Brain microvascular endothelial cell (primary cell): ENCODE results near the gene ATF7IP2.

ENCODE experiments used
- DNase-seq: peaks from one replicate; pipeline ENCODE4 v3.0.0-alpha.2; 2020
- H3K27ac ChIP-seq: fragments of 250-450 bp; sonication (Bioruptor Pico); 2 replicates; pipeline ENCODE4 v1.5.1; 2020; ENCODE audit warnings: mild to moderate bottlenecking, moderate library complexity
- H3K27me3 ChIP-seq: fragments of 250-450 bp; sonication (Bioruptor Pico); replicated peaks from 2 replicates; pipeline ENCODE4 v1.5.1; 2020; ENCODE audit warnings: mild to moderate bottlenecking
- H3K36me3 ChIP-seq: fragments of 250-450 bp; sonication (Bioruptor Pico); replicated peaks from 2 replicates; pipeline ENCODE4 v1.5.1; 2020; ENCODE audit warnings: mild to moderate bottlenecking
- H3K4me3 ChIP-seq: 2 replicates; pipeline ENCODE4 v1.5.1; 2011; ENCODE audit warnings: low read depth, mild to moderate bottlenecking, control low read depth, low read length, moderate library complexity
- CTCF ChIP-seq: IDR thresholded peaks from 2 replicates; pipeline ENCODE4 v1.5.1; 2011; ENCODE audit warnings: low read depth, mild to moderate bottlenecking, moderate library complexity, low read length, control low read depth, inconsistent platforms; ENCODE audit errors: missing control alignments
- in situ Hi-C: cut with HindIII; loops from 2 replicates; pipeline ENCODE4 v1.10.0; 2017; ENCODE audit warnings: low sequenced_read_pairs, low pct_ligation_motif_present

The ATF7IP2 gene

GRCh38 chr16:10371592-10371991 lies 14.3 kb upstream of the ATF7IP2 start:
- Histone ChIP-seq H3K27ac (no peak overlapping the region), H3K27me3 (no peaks in the 10 kb centered on the region), H3K4me3 (no peak overlapping the region), H3K36me3 (no peaks in the 10 kb centered on the region)
- in situ Hi-C loops = no loop called here
- DNase-seq = no peak
- TF ChIP-seq CTCF = no peak

- TF ChIP-seq CTCF = no peak
- no peaks in the 10 kb centered on the region for H3K36me3 ChIP-seq
Observed at GRCh38 chr16:10373556-10373955, 12.3 kb upstream of the ATF7IP2 start.

GRCh38 chr16:10376229-10376628 lies 9.6 kb upstream of the ATF7IP2 start:
- DNase-seq = no peak
- H3K27me3 ChIP-seq = no peaks in the 10 kb centered on the region
- H3K4me3 ChIP-seq = no peak overlapping the region
- TF ChIP-seq CTCF = no peak
- H3K36me3 ChIP-seq = no peaks in the 10 kb centered on the region
- no peak overlapping the region for H3K27ac ChIP-seq
- in situ Hi-C loops = no loop called here

More at GRCh38 chr16:10373556-10373955, 12.3 kb upstream of the ATF7IP2 start:
- in situ Hi-C loops = no loop called here
- Histone ChIP-seq H3K27me3 (no peaks in the 10 kb centered on the region), H3K27ac (no peak overlapping the region), H3K4me3 (no peak overlapping the region)
- no peak for DNase-seq

- in situ Hi-C loops = no loop called here
- Histone ChIP-seq H3K27me3 (no peaks in the 10 kb centered on the region), H3K27ac (no peak overlapping the region), H3K36me3 (no peaks in the 10 kb centered on the region), H3K4me3 (no peak overlapping the region)
- no peak for TF ChIP-seq CTCF
- DNase-seq = no peak
Observed at GRCh38 chr16:10383626-10384025, 2.2 kb upstream of the ATF7IP2 start.

GRCh38 chr16:10386517-10387100 lies 748 bp downstream of the ATF7IP2 start:
- Histone ChIP-seq H3K27ac (no peak overlapping the region), H3K36me3 (no peaks in the 10 kb centered on the region), H3K27me3 (no peaks in the 10 kb centered on the region), H3K4me3 (peak overlapping the region; percentile 79)
- DNase-seq = no peak
- in situ Hi-C loops = no loop called here
- no peak for TF ChIP-seq CTCF

- in situ Hi-C loops = no loop called here
- Histone ChIP-seq H3K27ac (no peak overlapping the region), H3K4me3 (peak overlapping the region; percentile 79), H3K27me3 (no peaks in the 10 kb centered on the region), H3K36me3 (no peaks in the 10 kb centered on the region)
- no peak for TF ChIP-seq CTCF
- no peak for DNase-seq
Observed at GRCh38 chr16:10387188-10387617, 1.3 kb downstream of the ATF7IP2 start.
